ENCODE measurements around the gene GPR89B.
"Not testable (repeated sequence)": the region's sequence is repeated elsewhere in the genome, so short reads cannot be mapped to it uniquely, and the experiment has no call there.

- not testable (repeated sequence) for TF ChIP-seq CTCF (IDR thresholded peaks at IDR 0.05); POLR2A (IDR thresholded peaks at IDR 0.05; ENCODE audit: low read depth); EP300 (IDR thresholded peaks at IDR 0.05); POLR2AphosphoS5 (IDR thresholded peaks at IDR 0.05)
These were observed 531 bp upstream of the GPR89B start for GRCh38 chr1:147927689-147928088.

Data from esophagus muscularis mucosa (tissue), 4 donors.